Panc1 (cell line): ENCODE measurements around the gene PGA5. TPM values are rescaled to one million over a fixed set of nuclear protein-coding genes. Genes with fewer than 3 reads are reported as not detected.

ENCODE experiments used
- ATAC-seq: fragments of 200-7000 bp; cut with Tn5 transposase; 2 replicates; pipeline ENCODE4 v1.9.1; 2020; ENCODE audit warnings: mild to moderate bottlenecking, moderate library complexity
- BruUV-seq: library from RNA; stranded (reverse); fragments of 400-500 nt; replicated peaks from 2 replicates; lab custom pipeline; 2021; lab: Mats Ljungman, UMichigan
- CTCF ChIA-PET: fragments of 300-600 bp; sonication (Branson Sonifier 250); formaldehyde crosslinking; loops from one replicate; lab custom pipeline; 2022; ENCODE audit warnings: antibody characterized with exemption; lab: Charles Lee
- POLR2A ChIA-PET: fragments of 300-600 bp; sonication (Branson Sonifier 250); formaldehyde crosslinking; loops from one replicate; lab custom pipeline; 2022; ENCODE audit warnings: antibody characterized with exemption; lab: Charles Lee
- DNase-seq: peaks from one replicate; pipeline ENCODE4 v3.0.0-alpha.2; 2010; ENCODE audit warnings: low read depth, low spot score
- H3K27ac ChIP-seq: 2 replicates; pipeline ENCODE4 v1.5.1; 2011; ENCODE audit warnings: mild to moderate bottlenecking, low read length, inconsistent platforms
- H3K27me3 ChIP-seq: fragments of 200-500 bp; sonication (Bioruptor generic); 2 replicates; pipeline ENCODE4 v1.6.0; 2014; ENCODE audit warnings: low read length, inconsistent platforms; ENCODE audit not compliant: control insufficient read depth, insufficient read depth
- H3K36me3 ChIP-seq: fragments of 200-500 bp; sonication (Bioruptor generic); 2 replicates; pipeline ENCODE4 v1.5.1; 2014; ENCODE audit warnings: inconsistent platforms, mild to moderate bottlenecking, low read length, moderate library complexity; ENCODE audit not compliant: control insufficient read depth, insufficient read depth
- H3K4me1 ChIP-seq: 2 replicates; pipeline ENCODE4 v1.5.1; 2011; ENCODE audit warnings: inconsistent platforms, mild to moderate bottlenecking, low read length, moderate library complexity; ENCODE audit not compliant: control insufficient read depth, insufficient read depth
- H3K4me3 ChIP-seq, 2 experiments: 2 replicates each; pipeline ENCODE4 v1.5.1; 2011 to 2012; ENCODE audit warnings: low read depth in 2 of 2, low read length in 2 of 2, mild to moderate bottlenecking in 2 of 2, inconsistent platforms in 1 of 2, moderate library complexity in 1 of 2
- H3K9me3 ChIP-seq: fragments of 200-500 bp; sonication (Bioruptor generic); 2 replicates; pipeline ENCODE4 v1.5.1; 2014; ENCODE audit warnings: low read depth, mild to moderate bottlenecking, inconsistent platforms, low read length, moderate library complexity; ENCODE audit not compliant: control insufficient read depth, insufficient read depth
- CTCF ChIP-seq: fragments of 450-650 bp; IDR thresholded peaks from 2 replicates; pipeline ENCODE4 v1.5.1; 2017; ENCODE audit warnings: mild to moderate bottlenecking
- POLR2AphosphoS5 ChIP-seq: IDR thresholded peaks from 2 replicates; pipeline ENCODE4 v1.6.1; 2012; ENCODE audit warnings: mild to moderate bottlenecking, low read depth, low read length, moderate library complexity
- REST ChIP-seq, 2 experiments: IDR thresholded peaks; 2 replicates each; pipeline ENCODE4 v1.6.1; 2011 to 2012; ENCODE audit warnings: low read depth in 2 of 2, control low read depth in 1 of 2, low read length in 1 of 2, mild to moderate bottlenecking in 1 of 2, moderate library complexity in 1 of 2; ENCODE audit not compliant: insufficient read depth in 1 of 2
- SIN3A ChIP-seq: IDR thresholded peaks from 2 replicates; pipeline ENCODE4 v1.6.1; 2012; ENCODE audit warnings: low read depth, mild to moderate bottlenecking, low read length, moderate library complexity, borderline replicate concordance; ENCODE audit not compliant: insufficient read depth
- TCF7L2 ChIP-seq: IDR thresholded peaks from 2 replicates; pipeline ENCODE4 v1.6.1; 2011; ENCODE audit warnings: mild to moderate bottlenecking, low read depth, low read length, inconsistent platforms
- in situ Hi-C: cut with HindIII; loops from 2 replicates; pipeline ENCODE4 v1.10.0; 2016; ENCODE audit warnings: low sequenced_read_pairs, low pct_unique_long_range_greater_than_20kb
- intact Hi-C: fragments of 100-400 bp; cut with micrococcal nuclease; formaldehyde crosslinking; loops from one replicate; pipeline ENCODE4 v1.10.0; 2022; ENCODE audit not compliant: unreplicated experiment
- total RNA-seq: library from RNA; stranded (reverse); gene quantifications from one replicate; pipeline ENCODE4 v1.2.1, GENCODE V29; 2021; ENCODE audit not compliant: unreplicated experiment

PGA5 gene
- total RNA-seq, 1 experiment from 2014 or later, result not detected

GRCh38 chr11:61298663-61299244 is 57.8 kb downstream of the PGA5 start:
- no TSS peak for BruUV-seq
- CTCF ChIA-PET, result interaction anchor here (0.6 kb wide), 1 partner anchor 355 kb away, joined by 6 read pairs; no protein-coding TSS in a partner anchor
- TF ChIP-seq POLR2AphosphoS5, result no peak
- no peak for TF ChIP-seq SIN3A
- TF ChIP-seq REST (IDR thresholded peaks at IDR 0.05; ENCODE audit: insufficient read depth in 1 of 2, low read depth in 2 of 2, low read length in 1 of 2), result no peak
- no peak for TF ChIP-seq CTCF
- TF ChIP-seq TCF7L2, result no peak

More at GRCh38 chr11:61298663-61299244, 57.8 kb downstream of the PGA5 start:
- DNase-seq (no peak), ATAC-seq (no peak)
- intact Hi-C loops (no loop called here), in situ Hi-C loops (no loop called here)
- Histone ChIP-seq H3K27me3 (no peaks in the 10 kb centered on the region), H3K4me1 (no peaks in the 10 kb centered on the region), H3K4me3 (no peak overlapping the region), H3K36me3 (peaks cover 16% of the 10 kb centered on the region), H3K9me3 (no peaks in the 10 kb centered on the region), H3K27ac (no peak overlapping the region)
- POLR2A ChIA-PET, result no interaction called here

Other genes with a start within 250 kb of the PGA5 start
- gene CD5, start 138.7 kb upstream of the PGA5 start, total RNA-seq, result 0.28 TPM
- gene VPS37C, start 79.7 kb upstream of the PGA5 start, total RNA-seq, result 24.0 TPM
- not detected for gene PGA3, start 37.7 kb upstream of the PGA5 start, total RNA-seq
- gene PGA4, start 18.8 kb upstream of the PGA5 start, total RNA-seq, result not detected
- 0.51 TPM for gene VWCE, start 54.1 kb downstream of the PGA5 start, total RNA-seq
- 217 TPM for gene DDB1, start 91.9 kb downstream of the PGA5 start, total RNA-seq
- gene TKFC, start 92.1 kb downstream of the PGA5 start, total RNA-seq, result 79.6 TPM
- 80.3 TPM for gene CYB561A3, start 120.7 kb downstream of the PGA5 start, total RNA-seq
- gene TMEM138, start 121.2 kb downstream of the PGA5 start, total RNA-seq, result 86.6 TPM
- 11.7 TPM for gene TMEM216, start 151.4 kb downstream of the PGA5 start, total RNA-seq
- 96.1 TPM for gene CPSF7, start 188.8 kb downstream of the PGA5 start, total RNA-seq
- 43.2 TPM for gene SDHAF2, start 188.9 kb downstream of the PGA5 start, total RNA-seq